Ureter (tissue), 1 donor: ENCODE measurements around the gene MYH1. TPM values are rescaled to one million over a fixed set of nuclear protein-coding genes. Genes with fewer than 3 reads are reported as not detected.

Source experiments
- DNase-seq: peaks from one replicate; pipeline ENCODE4 v3.0.0-alpha.2; 2020; ENCODE audit warnings: low spot score
- total RNA-seq: library from RNA; stranded (reverse); gene quantifications from one replicate; pipeline ENCODE4 v1.2.4, GENCODE V29; 2023
- donor health status: DM: yes; HTN: yes; CAD: no.

MYH1 gene
- total RNA-seq, 1 donor from 2014 or later = 0.05 TPM

DNA sequence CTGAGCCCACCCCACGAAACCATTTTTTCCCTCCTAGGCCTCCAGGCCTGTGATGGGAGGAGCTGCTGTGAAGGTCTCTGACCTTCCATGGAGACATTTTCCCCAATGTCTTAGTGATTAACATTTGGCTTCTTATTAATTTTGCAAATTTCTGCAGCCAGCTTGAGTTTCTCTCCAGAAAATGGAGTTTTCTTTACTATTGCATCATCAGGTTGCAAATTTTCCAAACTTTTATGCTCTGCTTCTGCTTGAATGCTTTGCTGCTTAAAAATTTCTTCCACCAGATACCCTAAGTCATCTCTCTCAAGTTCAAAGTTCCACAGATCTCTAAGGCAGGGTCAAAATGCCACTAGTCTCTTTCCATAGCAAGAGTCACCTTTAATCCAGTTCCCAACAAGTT lies 36.1 kb downstream of the MYH1 start:
- DNase-seq = no peak

DNA sequence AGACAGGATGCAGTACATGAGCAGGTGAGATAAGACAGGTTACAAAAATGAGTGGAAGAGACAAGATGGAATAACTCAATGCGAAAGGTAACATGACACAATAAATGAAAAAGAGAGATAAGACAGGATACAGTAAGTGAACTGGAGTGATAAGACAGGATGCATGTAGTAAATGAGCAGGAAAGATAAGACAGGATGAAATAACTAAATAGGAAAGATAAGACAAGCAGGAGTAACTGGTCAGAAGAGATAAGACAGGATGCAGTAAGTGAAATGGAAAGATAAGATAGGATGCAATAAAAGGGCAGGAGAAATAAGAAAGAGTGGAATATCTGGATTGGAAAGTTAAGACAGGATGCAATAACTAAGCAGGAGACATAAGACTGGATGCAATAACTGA lies 40.6 kb downstream of the MYH1 start:
- no peak for DNase-seq

DNA sequence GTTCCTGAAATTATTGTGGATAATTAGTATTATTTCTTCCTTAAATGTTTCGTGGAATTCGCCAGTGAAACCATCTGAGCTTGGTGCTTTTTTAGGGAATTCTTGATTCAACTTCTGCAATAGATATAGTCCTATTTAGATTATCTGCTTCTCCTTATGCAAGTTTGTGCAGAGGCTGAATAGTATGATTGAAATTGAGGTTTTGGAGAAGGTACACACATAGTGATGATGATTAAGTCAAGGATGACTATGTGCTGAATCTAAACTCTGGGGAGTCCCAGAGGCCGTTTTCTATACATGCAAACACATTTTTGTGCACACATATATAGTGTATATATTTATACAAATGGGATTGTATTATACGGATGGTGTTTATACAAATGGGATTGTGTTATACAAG lies 43.8 kb downstream of the MYH1 start:
- DNase-seq = no peak

DNA sequence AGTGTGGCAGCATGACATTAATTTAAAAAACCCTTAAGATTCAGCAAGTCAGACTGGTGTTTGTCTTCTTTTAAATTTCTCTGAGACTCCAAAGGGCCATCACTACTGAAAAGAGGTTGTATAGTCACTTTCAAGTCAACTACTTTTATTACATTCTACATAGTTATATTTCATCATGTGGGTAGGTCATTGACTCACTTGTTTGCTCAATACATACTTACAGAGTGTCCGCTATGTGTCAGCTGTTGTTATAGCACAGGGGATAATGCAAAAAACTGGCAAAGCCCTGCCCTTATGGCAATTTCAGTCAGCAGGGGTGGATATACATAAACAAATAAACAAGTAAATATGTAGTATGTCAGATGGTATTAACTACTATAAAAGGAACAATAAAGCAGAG lies 46.5 kb downstream of the MYH1 start:
- DNase-seq = no peak

DNA sequence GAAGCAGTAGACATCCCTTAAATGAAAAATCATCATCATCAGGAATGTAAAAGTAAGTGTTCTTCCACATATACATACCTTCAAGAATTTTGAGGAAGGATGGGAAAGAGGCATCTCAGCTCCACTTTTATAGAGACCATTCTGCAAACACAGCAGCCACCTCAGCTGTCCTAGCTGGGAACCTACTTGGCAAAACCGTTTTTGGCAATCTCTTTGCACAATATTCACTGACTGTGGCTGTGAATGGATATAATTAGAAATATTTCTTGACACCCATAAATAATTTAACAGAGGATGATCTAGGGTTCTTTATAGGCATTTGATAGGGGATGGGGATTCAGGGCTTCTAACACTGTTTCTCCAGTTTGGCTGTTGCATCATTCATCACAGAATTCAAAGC lies 48.9 kb downstream of the MYH1 start, which contains the start of gene MYH4:
MYH4 (minus strand) TSS at position 101 of the 400 bp plus-strand sequence. CDS start 2,814 bp downstream, outside the sequence.
- DNase-seq = no peak

DNA sequence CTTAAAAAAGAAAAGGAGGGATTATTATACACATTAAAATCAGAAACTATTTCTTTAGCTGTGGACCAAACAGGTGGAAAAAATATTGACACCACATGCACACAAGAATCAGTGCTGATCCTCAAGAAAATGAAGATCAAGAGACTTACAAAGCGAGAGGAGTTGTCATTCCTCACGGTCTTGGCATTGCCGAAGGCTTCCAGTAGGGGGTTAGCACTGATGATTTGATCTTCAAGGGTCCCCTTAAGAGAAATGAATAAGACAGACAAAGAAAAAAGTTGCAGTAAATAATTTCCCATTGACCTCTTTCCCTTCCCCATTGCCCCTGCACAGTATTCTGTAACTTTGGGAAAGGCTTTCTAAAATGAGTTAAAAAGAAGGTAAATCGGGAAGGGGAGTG lies 54.9 kb downstream of the MYH1 start:
- DNase-seq = no peak

DNA sequence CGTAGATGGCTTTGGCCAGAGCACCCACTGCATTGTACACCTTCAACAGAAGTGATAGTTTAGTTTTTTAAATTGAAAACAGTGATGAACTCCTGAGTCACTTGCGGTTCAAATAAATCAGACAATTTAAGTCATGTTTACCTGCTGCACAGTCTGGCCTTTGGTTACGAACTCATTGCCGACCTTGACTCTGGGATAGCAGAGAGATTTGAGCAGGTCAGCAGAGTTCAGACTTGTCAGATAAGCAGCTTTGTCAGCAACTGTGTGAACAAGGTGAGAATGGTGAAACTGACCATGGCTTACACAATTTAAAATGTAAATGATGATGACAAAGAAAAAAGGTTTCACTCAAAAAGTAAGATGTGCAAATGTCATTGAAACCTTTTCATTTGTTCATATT lies 58.3 kb downstream of the MYH1 start:
- DNase-seq = no peak

DNA sequence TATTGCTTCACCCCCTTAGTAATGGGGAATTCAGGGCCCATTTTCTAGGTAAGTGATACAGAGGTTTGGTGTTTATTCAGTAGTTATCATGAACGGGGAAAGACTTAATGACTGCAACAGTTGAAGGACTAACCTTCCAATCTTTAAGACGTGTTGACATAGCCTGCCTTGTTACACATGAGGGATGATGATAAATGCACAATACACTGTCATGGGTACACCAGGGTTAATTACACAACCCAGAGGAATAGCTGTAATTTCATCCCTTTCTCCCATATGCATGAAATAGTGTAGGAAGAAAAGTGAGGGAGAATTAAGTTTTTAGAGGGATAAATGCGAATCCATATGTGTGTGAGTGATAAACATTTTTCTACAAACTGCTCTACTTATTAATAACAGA lies 59.6 kb downstream of the MYH1 start:
- no peak for DNase-seq

DNA sequence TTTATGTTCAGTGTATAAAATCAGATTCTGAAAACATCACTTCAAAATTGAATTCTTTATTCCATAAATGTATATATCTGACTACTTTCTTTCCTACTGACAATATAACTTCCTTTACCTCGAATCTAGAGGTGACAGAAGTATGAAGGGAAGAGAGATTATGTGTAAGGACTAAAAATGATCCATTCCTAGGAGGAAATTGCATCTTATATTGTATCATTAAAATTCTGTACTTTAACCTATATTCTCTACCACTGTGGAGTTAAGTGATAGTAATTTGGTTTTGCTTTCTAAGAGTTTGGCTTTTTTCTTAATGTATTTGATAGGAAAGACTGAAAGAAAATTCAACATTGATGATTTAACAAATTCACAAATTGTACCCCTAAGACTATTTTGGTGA lies 60.4 kb downstream of the MYH1 start:
- no peak for DNase-seq

DNA sequence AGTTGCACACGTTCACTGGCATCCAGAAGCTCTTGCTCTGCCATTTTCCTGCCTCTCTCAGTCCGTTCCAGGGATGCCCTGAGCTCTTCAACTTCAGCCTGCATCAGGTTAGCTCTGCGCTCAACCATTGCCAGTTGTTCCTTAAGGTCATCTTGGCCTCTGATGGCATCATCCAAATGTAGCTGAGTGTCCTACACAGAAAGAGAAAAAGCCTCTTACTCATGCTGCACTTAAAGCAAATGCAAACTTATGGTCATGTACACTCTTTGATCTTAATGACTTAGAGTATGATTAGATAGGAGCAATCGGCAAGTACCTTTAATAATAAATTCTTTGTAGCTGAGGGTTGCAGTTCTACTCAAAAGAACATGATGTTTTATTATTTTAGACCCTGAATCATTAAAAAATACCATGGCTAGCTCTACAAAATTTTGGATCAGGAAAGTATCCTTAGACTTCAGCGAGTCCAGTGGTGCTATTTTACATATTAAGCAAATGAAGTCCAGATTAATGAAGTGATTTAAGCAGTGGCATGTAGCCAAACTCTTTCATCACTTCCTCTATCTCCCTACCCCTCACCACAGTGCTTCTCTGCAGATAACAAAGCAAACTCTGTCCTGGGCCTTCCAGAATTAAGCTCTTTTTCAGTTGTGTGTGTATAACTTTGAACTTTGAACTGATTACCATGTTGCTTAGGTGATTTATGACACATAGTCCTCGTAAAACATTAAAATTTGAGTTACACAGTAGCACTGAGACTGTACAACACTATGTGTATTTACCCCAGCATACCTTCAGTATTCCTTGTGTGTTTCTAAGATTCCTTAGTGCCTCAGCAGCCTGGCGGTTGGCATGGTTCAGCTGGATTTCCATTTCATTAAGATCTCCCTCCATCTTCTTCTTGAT lies 71.1 kb downstream of the MYH1 start:
- no peak for DNase-seq

Other genes starting within 250 kb of the MYH1 start
- gene MYH13, start 145.5 kb downstream of the MYH1 start, total RNA-seq = not detected
- not detected for gene MYH8, start 96.6 kb downstream of the MYH1 start, total RNA-seq
- not detected for gene MYH4, start 49.0 kb downstream of the MYH1 start, total RNA-seq
- 0.78 TPM for gene MYH2, start 31.1 kb upstream of the MYH1 start, total RNA-seq
- gene MYH3, start 138.8 kb upstream of the MYH1 start, total RNA-seq = 6.2 TPM
- gene SCO1, start 179.0 kb upstream of the MYH1 start, total RNA-seq = 35.9 TPM
- gene ADPRM, start 179.1 kb upstream of the MYH1 start, total RNA-seq = 12.8 TPM
- gene TMEM220, start 211.5 kb upstream of the MYH1 start, total RNA-seq = 17.6 TPM